Endothelial cell of umbilical vein (primary cell): Measurements from ENCODE around the gene PLEKHH2. TPM values are rescaled to one million over a fixed set of nuclear protein-coding genes. Genes with fewer than 3 reads are reported as not detected.

ENCODE experiments used
- BruUV-seq: library from RNA; stranded (reverse); fragments of 400-500 nt; replicated peaks from 2 replicates; lab custom pipeline; 2021; lab: Mats Ljungman, UMichigan
- CTCF ChIA-PET: fragments of 300-600, 350-600 bp; sonication (Branson Sonifier 250); formaldehyde crosslinking; loops from one replicate; lab custom pipeline; 2021; ENCODE audit warnings: antibody characterized with exemption, inconsistent platforms; lab: Charles Lee
- POLR2A ChIA-PET: fragments of 300-600, 350-600 bp; sonication (Branson Sonifier 250); formaldehyde crosslinking; loops from one replicate; lab custom pipeline; 2021; ENCODE audit warnings: antibody characterized with exemption, inconsistent platforms; lab: Charles Lee
- DNase-seq: peaks from one replicate; pipeline ENCODE4 v3.0.0-alpha.2; 2011; ENCODE audit warnings: low read depth, low spot score
- FAIRE-seq: peaks from 2 replicates; lab custom pipeline; 2011; peaks lifted over from hg19 to GRCh38; lab: Jason Lieb, UNC
- H2AFZ ChIP-seq: 2 replicates; pipeline ENCODE4 v1.6.0; 2012; ENCODE audit warnings: low read depth, low read length, control low read depth, inconsistent platforms
- H3K27ac ChIP-seq: 2 replicates; pipeline ENCODE4 v1.5.1; 2011; ENCODE audit warnings: low read depth, mild to moderate bottlenecking, control low read depth, low read length, moderate library complexity; ENCODE audit not compliant: insufficient read depth
- H3K27me3 ChIP-seq, 2 experiments: 2 replicates each; pipeline versions ENCODE4 v1.6.0 to v1.6.1; 2011; ENCODE audit warnings: low read length in 2 of 2, mixed read lengths in 1 of 2; ENCODE audit not compliant: control insufficient read depth in 2 of 2, insufficient read depth in 2 of 2
- H3K36me3 ChIP-seq, 2 experiments: 2 replicates in 1 of 2; 3 replicates in 1 of 2; pipeline ENCODE4 v1.5.1; 2011; ENCODE audit warnings: low read length in 2 of 2, mild to moderate bottlenecking in 1 of 2, moderate library complexity in 1 of 2; ENCODE audit not compliant: control insufficient read depth in 2 of 2, insufficient read depth in 2 of 2; ENCODE audit errors: extremely low read depth in 1 of 2
- H3K4me1 ChIP-seq: 3 replicates; pipeline ENCODE4 v1.5.1; 2011; ENCODE audit warnings: mild to moderate bottlenecking, low read length; ENCODE audit not compliant: control insufficient read depth, insufficient read depth; ENCODE audit errors: extremely low read depth
- H3K4me2 ChIP-seq: 2 replicates; pipeline ENCODE4 v1.6.1; 2011; ENCODE audit warnings: low read length, control low read depth, mixed read lengths; ENCODE audit not compliant: insufficient read depth
- H3K4me3 ChIP-seq, 3 experiments: fragments of 200-600 bp in 1 of 3; sonication (generic), shearing (Covaris generic) in 1 of 3; replicated peaks in 1 of 3; 2 replicates each; pipeline ENCODE4 v1.5.1; 2011 to 2016; ENCODE audit warnings: control low read depth in 3 of 3, low read length in 3 of 3, mild to moderate bottlenecking in 2 of 3, inconsistent platforms in 1 of 3, low read depth in 1 of 3, moderate library complexity in 1 of 3; ENCODE audit not compliant: insufficient read depth in 1 of 3
- H3K79me2 ChIP-seq: 2 replicates; pipeline ENCODE4 v1.6.0; 2012; ENCODE audit warnings: low read length, inconsistent platforms; ENCODE audit not compliant: control insufficient read depth, insufficient read depth
- H3K9ac ChIP-seq: replicated peaks from 2 replicates; pipeline ENCODE3; 2011; ENCODE audit warnings: low read length, control low read depth; ENCODE audit not compliant: insufficient read depth; ENCODE audit errors: extremely low read depth
- H3K9me1 ChIP-seq: replicated peaks from 3 replicates; pipeline ENCODE4 v1.6.0; 2011; ENCODE audit warnings: mild to moderate bottlenecking, low read length; ENCODE audit not compliant: control insufficient read depth, insufficient read depth; ENCODE audit errors: extremely low read depth
- H3K9me3 ChIP-seq: replicated peaks from 2 replicates; pipeline ENCODE4 v1.5.1; 2012; ENCODE audit warnings: low read length, inconsistent platforms; ENCODE audit not compliant: control insufficient read depth, insufficient read depth
- H4K20me1 ChIP-seq: replicated peaks from 2 replicates; pipeline ENCODE3; 2011; ENCODE audit warnings: mild to moderate bottlenecking, low read length; ENCODE audit not compliant: control insufficient read depth, insufficient read depth; ENCODE audit errors: extremely low read depth
- CTCF ChIP-seq, 2 donors: IDR thresholded peaks; 1 replicate in 1 of 2; 2 replicates in 1 of 2; pipeline ENCODE4 v1.5.1; 2011; ENCODE audit warnings: low read length in 2 of 2, mild to moderate bottlenecking in 2 of 2, moderate library complexity in 2 of 2, control low read depth in 1 of 2, inconsistent platforms in 1 of 2, low read depth in 1 of 2; ENCODE audit not compliant: insufficient read depth in 1 of 2; ENCODE audit errors: extremely low read depth in 1 of 2
- EZH2 ChIP-seq: IDR thresholded peaks from 2 replicates; pipeline ENCODE4 v1.6.1; 2012; ENCODE audit warnings: borderline replicate concordance, low read depth, mild to moderate bottlenecking, moderate library complexity, low read length, inconsistent platforms; ENCODE audit not compliant: severe bottlenecking
- FOS ChIP-seq: IDR thresholded peaks from 2 replicates; pipeline ENCODE4 v1.6.1; 2011; ENCODE audit warnings: mild to moderate bottlenecking, low read length, moderate library complexity, borderline replicate concordance; ENCODE audit not compliant: insufficient read depth
- GATA2 ChIP-seq: IDR thresholded peaks from 2 replicates; pipeline ENCODE4 v1.7.0; 2011; ENCODE audit warnings: low read depth, mild to moderate bottlenecking, moderate library complexity, mixed read lengths, low read length; ENCODE audit not compliant: insufficient read length, insufficient read depth
- JUN ChIP-seq: IDR thresholded peaks from 2 replicates; pipeline ENCODE4 v1.6.1; 2011; ENCODE audit warnings: borderline replicate concordance, low read depth; ENCODE audit not compliant: insufficient read length, insufficient read depth
- MAX ChIP-seq: IDR thresholded peaks from 2 replicates; pipeline ENCODE4 v1.6.1; 2011; ENCODE audit not compliant: insufficient read depth, insufficient read length
- MYC ChIP-seq: IDR thresholded peaks from one replicate; pipeline ENCODE4 v1.6.1; 2011; ENCODE audit warnings: mild to moderate bottlenecking, low read depth, low read length
- POLR2A ChIP-seq: IDR thresholded peaks from 2 replicates; pipeline ENCODE4 v1.6.1; 2012; ENCODE audit warnings: low read depth, mild to moderate bottlenecking, control low read depth, low read length
- POLR2AphosphoS5 ChIP-seq: IDR thresholded peaks from 2 replicates; pipeline ENCODE4 v1.6.1; 2012; ENCODE audit warnings: low read depth, mild to moderate bottlenecking, control low read depth, low read length, moderate library complexity; ENCODE audit not compliant: insufficient read depth
- dilution Hi-C: fragments of 300-500 bp; cut with MboI; formaldehyde crosslinking; loops from one replicate; pipeline ENCODE4 v1.15.0; 2019; ENCODE audit warnings: low sequenced_read_pairs; ENCODE audit not compliant: extremely low pct_ligation_motif_present
- intact Hi-C: fragments of 100-400 bp; cut with micrococcal nuclease; formaldehyde crosslinking; loops from one replicate; pipeline ENCODE4 v1.10.0; 2022
- polyA plus RNA-seq, 4 experiments: library from polyadenylated mRNA; depleted of rRNA in 3 of 4; stranded (reverse) in 3 of 4; unstranded in 1 of 4; fragments of >200 nt; gene quantifications; 2 replicates each; pipeline versions ENCODE4 v1.2.1 to v1.2.3, GENCODE V29; 2011 to 2012; ENCODE audit warnings: missing spikeins in 1 of 4
- total RNA-seq: library from RNA; stranded (reverse); gene quantifications from 2 replicates; pipeline ENCODE4 v1.2.3, GENCODE V29; 2021

PLEKHH2 gene
- total and polyA plus RNA-seq, 2 donors (not counting 3 experiments of a cell fraction or from before 2014, with no cell fraction given), result 0.41 to 0.58 TPM

GRCh38 chr2:43631618-43632317 is 5.3 kb upstream of the PLEKHH2 start:
- Histone ChIP-seq H3K9ac (no peak overlapping the region), H3K9me1 (no peaks in the 10 kb centered on the region), H2AFZ (no peak overlapping the region), H3K27me3 (peaks cover 19 to 40% of the 10 kb centered on the region in 2 experiments), H3K9me3 (no peaks in the 10 kb centered on the region), H3K4me1 (peaks cover 6% of the 10 kb centered on the region), H3K4me3 (no peak overlapping the region), H3K79me2 (no peaks in the 10 kb centered on the region), H4K20me1 (no peaks in the 10 kb centered on the region), H3K27ac (no peak overlapping the region), H3K36me3 (no peaks in the 10 kb centered on the region), H3K4me2 (no peak overlapping the region)
- DNase-seq (no peak), FAIRE-seq (no peak)
- POLR2A ChIA-PET, result no interaction called here
- intact Hi-C loops, result no loop called here
- TF ChIP-seq MYC (no peak), FOS (no peak), POLR2A (no peak), JUN (no peak), POLR2AphosphoS5 (no peak), EZH2 (no peak), CTCF (IDR thresholded peaks at IDR 0.05; ENCODE audit: extremely low read depth in 1 of 2, insufficient read depth in 1 of 2, low read depth in 1 of 2, low read length in 2 of 2) (no peak), GATA2 (no peak), MAX (no peak)
- dilution Hi-C loops, result no loop called here
- CTCF ChIA-PET, result interaction anchor here (1.3 to 1.4 kb wide), 2 partner anchors 13 to 16 kb away, joined by 3 to 5 read pairs; no protein-coding TSS in a partner anchor
- BruUV-seq, result no TSS peak
